GM19328 (cell line): ENCODE measurements around the gene ZFAND2A.
A peak's percentile ranks its signal among the peaks of the same experiment; 100 is the strongest.
"Not testable (repeated sequence)": the region's sequence is repeated elsewhere in the genome, so short reads cannot be mapped to it uniquely, and the experiment has no call there.

Experiments
- ATAC-seq: cut with Tn5 transposase; IDR thresholded peaks from one replicate; pipeline ENCODE4 v1.9.1; 2021; ENCODE audit warnings: mild to moderate bottlenecking, moderate library complexity; ENCODE audit not compliant: unreplicated experiment

The ZFAND2A gene, protein sequence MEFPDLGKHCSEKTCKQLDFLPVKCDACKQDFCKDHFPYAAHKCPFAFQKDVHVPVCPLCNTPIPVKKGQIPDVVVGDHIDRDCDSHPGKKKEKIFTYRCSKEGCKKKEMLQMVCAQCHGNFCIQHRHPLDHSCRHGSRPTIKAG

DNA sequence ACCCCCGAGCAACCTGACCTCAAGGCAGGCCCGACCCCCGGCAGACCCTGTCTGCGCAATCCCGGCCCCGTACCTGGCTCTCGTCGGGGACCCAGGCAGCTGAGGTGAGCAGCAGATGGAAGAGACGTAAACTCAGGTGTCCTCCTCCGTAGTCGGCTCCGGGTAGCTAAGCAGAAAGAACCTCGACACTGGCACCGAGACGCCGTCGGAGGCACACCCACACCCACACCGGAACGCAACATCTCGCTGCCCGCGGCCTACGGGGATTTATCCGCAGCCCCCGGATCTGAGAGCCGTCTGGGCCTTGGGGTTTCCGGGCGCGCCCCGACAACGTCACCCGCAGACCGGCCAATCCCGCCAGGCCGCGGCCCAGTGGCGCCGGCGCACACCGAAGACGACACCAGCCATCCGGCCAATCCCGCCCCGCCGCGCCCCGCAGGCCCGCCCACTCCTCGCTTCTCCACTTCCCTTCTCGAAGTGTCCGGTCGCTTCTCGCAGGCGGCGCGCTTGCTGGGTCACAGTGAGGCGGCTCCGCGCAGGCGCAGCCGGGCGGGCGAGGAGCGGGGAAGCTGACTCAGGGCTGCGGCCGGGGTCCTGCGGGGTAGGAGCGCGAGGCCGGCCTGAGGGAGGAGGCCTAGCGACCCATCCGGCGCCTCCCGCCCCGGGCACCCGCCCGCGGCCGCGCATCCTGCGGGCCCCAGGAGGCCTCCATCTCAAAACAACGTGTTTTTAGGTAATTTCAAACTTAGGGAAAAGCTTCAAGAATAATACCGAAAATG, at the start of gene ZFAND2A:
Gene ZFAND2A, minus strand, starts transcription at position 306 of the 779 bp plus-strand sequence. CDS start 1,984 bp downstream, outside the sequence.
- peak; percentile 96 for ATAC-seq

DNA sequence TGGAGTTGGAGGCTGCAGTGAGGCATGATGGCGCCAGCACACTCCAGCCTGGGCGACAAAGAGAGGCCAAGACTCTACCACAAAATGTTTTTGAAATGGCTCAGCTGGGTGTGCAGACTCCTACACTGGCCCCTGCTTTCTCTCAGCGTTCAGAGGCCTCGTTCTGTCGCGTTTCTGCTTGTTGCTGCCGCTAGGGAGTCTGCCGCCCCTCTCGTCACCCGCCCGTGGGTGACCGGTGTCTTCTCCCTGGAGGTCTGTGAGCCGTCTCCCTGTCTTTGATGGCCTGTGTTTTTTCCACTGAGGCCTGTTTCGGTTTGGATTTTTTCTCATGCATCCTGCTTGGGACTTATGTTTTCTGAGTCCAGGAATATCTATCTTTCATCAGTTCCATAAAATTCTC, 49.1 kb upstream of the ZFAND2A start:
- ATAC-seq: no peak

DNA sequence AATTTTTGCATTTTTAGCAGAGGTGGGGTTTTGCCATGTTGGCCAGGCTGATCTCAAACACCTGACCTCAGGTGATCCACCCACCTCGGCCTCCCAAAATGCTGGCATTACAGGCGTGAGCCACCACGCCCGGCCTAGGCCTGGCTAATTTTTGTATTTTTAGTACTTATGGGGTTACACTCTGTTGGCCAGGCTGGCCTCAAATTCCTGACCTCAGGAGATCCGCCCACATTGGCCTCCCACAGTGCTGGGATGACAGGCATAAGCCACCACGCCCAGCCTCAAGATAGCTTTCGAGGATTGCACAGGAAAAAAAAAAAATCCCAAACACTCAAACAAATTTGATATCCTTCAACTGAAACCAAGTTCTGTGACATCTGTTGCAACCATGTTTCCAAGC, 45.7 kb upstream of the ZFAND2A start:
- ATAC-seq: not testable (repeated sequence)

DNA sequence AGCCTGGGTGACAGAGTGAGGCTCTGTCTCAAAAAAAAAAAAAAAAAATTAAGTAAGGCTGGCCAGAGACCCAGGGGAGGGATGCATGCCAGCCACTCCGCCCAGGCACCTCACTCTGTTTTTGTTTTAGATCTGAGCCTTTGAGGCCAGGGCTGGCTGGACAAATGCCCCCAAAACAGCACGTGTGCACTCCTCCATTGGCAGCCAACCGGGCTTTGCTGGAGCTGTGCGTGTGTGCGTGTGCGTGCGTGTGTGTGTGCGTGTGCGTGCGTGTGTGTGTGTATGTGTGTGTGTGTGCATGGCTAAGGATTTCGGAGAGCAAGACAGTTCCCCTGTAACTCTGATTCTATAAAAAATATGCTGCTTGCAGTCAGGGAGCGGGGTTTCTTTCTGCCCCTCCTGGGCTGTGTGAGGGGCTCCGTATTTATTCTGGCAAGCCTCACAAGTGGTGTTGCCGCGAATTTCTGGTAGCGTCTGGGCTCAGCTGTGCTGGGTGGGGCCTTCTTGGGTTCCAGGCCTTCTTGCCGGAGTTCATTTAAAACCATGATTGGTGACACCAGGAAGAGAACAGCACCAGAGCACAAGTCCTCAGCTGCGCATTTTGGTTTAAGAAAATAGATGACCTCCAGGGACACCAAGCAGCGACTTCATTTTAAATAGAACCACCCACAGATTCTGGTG, 44.6 kb upstream of the ZFAND2A start:
- no peak for ATAC-seq

DNA sequence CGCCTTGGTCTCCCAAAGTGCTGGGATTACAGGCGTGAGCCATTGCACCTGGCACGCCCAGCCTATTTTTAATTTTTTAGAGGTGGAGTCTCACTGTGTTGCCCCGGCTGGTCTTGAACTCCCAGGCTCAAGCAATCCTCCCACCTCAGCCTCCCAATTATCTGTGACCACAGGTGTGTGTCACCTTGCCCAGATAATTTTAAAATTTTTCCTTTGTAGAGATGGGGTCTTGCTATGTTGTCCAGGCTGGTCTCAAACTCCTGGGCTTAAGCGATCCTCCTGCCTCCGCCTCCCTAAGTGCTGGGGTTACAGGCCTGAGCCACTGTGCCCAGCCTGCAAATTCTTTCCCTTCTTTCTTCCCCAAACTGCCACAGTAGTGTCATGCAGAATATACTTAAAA, 42.9 kb upstream of the ZFAND2A start:
- ATAC-seq: not testable (repeated sequence)

DNA sequence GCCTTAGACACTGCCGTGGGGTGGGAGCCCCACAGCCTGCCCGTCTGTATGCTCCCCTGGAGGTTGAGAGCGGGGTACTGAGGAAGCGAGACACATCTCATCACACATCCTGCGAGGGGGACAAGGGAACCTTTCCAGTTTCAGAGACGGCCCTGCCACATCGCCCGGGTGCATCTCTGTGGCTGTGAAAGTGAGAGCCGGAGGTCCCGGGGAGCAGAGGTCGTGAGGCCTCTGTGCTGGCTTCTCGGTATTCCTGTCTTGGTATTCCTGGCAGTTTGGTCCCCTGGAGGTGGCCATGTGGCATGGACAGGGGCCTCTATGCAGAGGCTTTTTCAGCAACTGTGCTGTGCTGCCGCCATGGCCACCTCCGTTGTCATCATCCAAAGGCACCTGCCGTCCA, 41.9 kb upstream of the ZFAND2A start:
- ATAC-seq: no peak

DNA sequence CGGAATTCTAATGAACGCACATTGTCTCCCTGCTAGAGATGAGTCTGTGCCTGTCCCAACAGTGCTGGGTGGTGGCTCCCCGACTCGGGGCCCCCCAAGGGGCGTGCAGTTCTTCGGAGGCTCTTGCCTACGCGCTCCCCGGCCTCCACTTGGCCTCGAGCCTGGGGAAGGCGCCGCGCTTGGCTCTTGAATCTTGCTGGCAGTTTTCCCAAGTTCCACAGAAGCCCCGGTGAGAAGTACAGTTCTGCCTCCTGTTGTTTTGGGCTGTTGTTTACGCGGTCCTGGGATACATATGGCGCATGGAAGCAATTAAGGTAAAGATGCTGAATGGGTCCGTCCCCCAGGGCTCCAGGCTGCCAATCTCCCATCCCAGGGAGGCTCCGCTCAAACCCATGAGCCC, 40.0 kb upstream of the ZFAND2A start:
- ATAC-seq: no peak

DNA sequence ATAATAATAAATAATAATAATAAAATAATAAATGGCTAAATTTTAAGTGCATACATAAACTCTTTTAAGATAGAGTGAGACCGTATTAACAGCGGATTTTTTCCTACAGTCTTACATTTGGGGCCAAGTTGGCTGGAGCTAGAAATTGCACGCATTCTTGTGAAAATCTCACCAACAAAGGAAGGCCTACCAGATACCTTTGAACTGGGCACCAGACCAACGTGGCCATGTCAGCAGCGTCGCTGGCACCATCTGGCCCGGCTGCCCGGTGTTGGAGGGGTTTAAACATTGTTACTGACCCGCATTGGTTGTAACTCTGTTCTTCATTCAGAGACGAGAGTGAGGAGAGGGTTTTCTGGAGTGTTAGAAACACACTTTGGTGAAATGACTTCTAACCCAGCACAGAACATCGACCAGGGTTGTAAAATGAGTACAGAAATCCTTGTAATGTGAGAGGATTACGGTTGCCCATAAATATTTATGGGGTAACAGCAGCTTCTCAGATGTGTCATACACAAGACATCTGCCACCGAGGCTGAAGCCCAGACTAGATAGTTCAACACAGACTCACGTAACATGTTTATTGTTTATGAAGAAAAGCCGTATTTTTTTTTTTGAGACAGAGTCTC, 38.1 kb upstream of the ZFAND2A start:
- ATAC-seq: no peak

DNA sequence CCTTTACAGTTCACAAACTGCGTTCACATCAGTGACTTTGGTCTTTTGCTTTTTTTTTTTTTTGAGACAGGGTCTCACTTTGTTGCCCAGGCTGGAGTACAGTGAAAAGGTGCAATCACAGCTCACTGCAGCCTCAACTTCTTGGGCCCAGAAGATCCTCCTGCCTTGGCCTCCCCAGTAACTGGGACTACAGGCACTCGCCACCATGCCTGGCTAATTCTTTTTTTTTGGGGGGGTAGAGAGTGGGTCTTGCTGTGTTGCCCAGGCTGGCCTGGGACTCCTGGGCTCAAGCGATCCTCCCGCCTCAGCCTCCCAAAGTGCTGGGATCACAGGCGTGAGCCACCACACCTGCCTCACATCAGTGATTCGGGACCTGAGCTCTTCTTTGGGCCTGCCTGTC, 37.0 kb upstream of the ZFAND2A start:
- no peak for ATAC-seq

DNA sequence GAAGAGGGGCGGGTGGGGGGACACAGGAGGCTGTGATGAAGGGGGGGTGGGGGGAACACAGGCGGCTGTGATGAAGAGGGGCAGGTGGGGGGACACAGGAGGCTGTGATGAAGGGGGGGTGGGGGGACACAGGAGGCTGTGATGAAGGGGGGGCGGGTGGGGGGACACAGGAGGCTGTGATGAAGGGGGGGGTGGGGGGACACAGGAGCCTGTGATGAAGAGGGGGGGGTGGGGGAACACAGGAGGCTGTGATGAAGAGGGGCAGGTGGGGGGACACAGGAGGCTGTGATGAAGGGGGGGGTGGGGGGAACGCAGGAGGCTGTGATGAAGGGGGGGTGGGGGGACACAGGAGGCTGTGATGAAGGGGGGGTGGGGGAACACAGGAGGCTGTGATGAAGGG, 36.4 kb upstream of the ZFAND2A start:
- not testable (repeated sequence) for ATAC-seq

DNA sequence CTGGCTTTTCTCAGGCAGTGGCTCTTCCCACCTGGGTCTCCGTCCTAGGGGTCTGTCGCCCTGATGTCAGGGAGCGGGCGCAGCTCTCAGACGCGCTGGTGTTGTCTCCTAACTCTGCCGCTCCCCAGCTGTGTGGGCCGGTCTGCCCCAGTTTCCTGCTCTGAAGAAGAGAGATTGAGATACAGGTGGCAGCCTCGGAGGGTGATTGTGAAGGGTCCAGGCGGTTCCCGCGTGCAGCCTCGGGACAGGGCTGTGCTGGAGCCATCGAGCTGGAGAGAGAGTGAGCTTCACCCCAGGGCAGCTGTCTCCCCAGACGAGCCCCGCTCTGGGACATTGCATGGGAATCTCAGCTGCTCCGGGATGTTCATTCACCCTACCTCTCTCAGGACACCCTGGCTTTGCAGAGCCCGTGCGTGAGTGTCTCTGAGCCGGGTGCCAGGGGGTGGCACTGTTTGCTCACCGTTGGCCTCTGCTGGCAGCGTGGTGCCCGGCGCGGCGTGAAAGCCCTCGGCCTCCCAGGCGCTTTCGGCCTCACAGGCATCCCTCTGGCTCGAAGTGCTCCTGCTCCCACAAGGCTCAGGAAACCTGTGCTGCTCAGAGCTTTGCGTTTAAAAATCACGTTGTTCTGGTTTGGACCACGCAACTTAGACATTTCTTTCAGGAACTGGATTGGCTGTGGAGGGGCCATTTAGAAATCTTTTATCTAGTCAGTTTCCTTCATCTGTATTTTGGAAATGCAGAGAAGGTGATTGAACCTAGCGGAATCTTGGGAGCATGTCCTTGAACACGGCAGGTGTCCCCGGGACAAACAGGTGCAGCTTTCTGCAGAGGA, 33.8 kb upstream of the ZFAND2A start:
- no peak for ATAC-seq

DNA sequence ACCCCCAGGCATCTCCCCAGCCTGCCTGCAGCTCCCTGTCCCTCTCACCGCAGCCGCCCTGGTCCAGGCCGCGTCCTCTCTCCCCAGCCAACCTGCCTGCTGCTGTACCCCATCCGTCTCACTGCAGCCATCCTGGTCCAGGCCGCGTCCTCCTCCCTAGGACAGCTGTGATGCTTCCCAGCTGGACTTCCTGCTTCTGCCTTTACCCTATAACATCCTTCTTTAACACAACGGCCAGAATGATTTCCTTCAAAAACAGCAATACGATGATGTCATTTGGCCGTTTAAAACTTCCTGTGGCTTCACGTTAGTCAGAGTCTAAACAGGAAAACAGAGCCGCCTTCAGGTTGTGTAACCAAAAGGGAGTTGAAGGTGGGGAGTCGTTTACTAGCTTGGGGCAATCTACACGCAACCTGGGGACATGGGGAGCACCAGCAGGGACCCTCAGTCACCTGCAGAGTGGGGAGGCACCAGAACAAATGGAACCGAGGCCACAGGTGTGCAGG, 32.2 kb upstream of the ZFAND2A start:
- no peak for ATAC-seq

DNA sequence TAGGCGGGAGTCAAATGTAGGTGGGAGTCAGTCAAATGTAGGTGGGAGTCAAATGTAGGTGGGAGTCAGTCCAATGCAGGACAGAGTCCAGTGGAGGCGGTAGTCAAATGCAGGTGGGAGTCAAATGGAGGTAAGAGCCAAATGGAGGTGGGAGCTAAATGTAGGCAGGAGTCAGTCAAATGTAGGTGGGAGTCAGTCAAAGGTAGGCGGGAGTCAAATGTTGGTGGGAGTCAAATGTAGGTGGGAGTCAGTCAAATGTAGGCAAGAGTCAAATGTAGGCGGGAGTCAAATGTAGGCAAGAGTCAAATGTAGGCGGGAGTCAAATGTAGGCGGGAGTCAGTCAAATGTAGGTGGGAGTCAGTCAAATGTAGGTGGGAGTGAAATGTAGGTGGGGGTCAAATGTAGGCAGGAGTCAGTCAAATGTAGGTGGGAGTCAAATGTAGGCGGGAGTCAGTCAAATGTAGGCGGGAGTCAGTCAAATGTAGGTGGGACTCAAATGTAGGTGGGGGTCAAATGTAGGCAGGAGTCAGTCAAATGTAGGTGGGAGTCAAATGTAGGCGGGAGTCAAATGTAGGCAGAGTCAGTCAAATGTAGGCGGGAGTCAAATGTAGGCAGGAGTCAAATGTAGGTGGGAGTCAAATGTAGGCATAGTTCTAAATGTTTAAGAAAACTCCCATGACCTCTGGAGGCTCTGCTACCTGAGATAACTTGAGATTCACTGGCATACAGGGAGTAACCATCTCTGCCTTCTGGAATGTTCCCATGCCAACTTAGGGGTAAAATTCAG, 30.2 kb upstream of the ZFAND2A start:
- ATAC-seq: no peak

DNA sequence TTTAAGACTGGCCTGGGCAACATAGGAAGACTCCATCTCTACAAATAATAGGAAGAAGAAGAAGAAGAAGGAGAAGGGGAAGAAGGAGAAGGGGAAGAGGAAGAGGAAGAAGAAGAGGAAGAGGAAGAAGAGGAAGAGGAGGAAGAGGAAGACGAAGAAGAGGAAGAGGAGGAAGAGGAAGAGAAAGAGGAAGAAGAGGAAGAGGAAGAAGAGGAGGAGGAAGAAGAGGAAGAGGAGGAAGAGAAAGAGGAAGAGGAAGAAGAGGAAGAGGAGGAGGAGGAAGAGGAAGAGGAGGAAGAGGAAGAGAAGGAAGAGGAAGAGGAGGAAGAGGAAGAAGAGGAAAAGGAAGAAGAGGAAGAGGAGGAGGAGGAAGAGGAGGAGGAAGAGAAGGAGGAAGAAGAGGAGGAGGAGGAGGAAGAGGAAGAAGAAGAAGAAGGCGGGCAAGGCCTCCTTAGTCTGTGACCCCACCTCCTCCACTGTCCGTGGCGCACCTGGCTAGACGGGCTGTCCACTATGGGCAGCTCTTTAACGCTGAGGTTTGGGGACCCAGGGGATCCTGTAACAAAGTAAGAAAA, 28.8 kb upstream of the ZFAND2A start:
- ATAC-seq: no peak

DNA sequence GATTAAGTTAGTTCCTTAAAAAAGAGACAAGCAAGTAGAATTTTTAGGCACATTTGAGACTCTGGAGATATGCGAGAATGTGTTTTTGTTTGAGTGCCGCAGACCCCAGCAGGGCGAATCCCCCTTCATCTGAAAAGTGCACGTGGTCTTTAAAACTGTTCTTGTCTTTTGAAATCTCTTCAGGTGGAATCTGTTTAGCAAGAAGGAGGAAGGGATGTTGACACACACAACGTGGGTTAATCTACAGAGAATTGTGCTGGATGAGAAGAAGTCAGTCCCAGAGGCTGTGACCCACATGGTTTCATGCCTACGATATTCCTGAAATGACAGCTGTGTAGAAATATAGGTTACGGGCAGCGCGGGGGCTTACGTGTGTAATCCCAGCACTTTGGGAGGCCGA, 27.1 kb upstream of the ZFAND2A start:
- ATAC-seq: no peak

DNA sequence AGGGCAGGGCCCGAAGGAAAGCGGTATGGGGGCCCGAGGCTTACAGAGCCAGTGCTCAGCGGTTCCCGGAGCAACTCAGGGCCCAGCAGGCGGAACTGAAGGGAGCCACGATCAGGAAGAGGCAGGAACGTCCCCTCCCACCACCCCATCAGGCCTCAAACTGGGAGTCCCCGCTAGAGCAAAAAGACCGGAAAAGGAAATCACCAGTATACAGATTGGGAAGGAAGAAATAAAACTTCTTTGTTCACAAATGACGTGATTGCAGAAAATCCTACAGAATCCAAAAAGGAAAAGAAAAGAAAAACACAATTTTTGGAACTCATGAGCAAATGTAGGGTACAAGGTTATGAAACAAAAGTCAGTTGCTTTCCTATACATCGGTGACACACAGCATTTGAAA, 21.6 kb upstream of the ZFAND2A start:
- ATAC-seq: no peak

DNA sequence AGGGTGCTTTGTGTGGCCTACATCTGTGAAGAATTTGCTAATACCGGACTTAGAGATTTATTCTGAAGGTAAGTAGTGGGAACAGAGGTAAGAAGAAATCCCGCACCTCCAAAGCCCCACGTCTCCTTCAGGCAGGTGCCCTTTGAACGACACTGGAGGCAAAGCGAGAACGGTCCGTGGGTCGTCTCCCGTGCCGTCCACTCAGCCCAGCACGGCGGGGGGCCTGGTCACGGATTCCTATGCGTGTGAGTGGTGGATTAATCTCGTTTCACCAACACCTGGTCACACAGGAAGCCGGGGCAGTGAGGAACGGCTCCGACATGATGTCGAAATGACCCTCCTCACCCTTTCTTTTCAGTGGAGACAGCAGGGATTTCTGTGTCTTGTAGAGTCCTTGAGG, 21.0 kb upstream of the ZFAND2A start:
- no peak for ATAC-seq

DNA sequence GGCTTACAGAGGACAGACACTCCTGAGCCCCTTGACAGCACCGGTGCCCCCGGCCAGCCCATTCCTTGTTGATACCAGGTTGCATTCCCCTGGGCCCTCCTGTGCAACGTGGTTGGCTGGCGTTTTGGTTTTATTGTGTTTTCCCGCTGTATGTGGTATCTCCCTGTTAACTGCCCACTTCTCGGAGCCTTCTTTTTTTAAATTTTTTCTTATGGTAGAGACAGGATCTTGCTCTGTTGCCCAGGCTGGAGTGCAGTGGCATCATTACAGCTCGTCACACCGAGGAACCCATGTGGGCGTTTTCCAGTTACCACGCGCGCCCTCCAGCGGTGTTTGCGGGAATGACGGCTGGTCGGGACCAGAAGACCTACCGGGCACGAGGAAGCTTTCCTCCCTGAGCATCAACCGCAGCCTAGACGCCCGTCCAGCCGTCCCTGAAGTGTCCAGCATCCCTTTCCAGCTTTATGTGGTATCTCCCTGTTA, 16.9 kb upstream of the ZFAND2A start:
- no peak for ATAC-seq
